GM12878 (cell line): ENCODE results near the gene SERINC5. TPM values are rescaled to one million over a fixed set of nuclear protein-coding genes. Genes with fewer than 3 reads are reported as not detected.

Experiments used
- BCL11A ChIP-seq: IDR thresholded peaks from 2 replicates; pipeline ENCODE4 v1.6.1; 2011; ENCODE audit warnings: low read depth, low read length
- BHLHE40 ChIP-seq, 2 experiments: fragments of 450-650 bp in 1 of 2; IDR thresholded peaks; 2 replicates each; pipeline ENCODE4 v1.6.1; 2011 to 2017; ENCODE audit warnings: low read depth in 2 of 2, borderline replicate concordance in 1 of 2, improper control_type of control experiment in 1 of 2, low read length in 1 of 2, mild to moderate bottlenecking in 1 of 2
- CHD1 ChIP-seq: IDR thresholded peaks from 2 replicates; pipeline ENCODE4 v1.6.1; 2012; ENCODE audit warnings: low read depth, low read length, improper control_type of control experiment
- IKZF2 ChIP-seq, 2 experiments: fragments of 450-650 bp; IDR thresholded peaks; 2 replicates each; pipeline ENCODE4 v1.6.1; 2017; ENCODE audit warnings: mild to moderate bottlenecking in 2 of 2, moderate library complexity in 2 of 2
- KLF5 ChIP-seq: fragments of 450-650 bp; IDR thresholded peaks from 2 replicates; pipeline ENCODE4 v1.6.1; 2014; ENCODE audit warnings: mild to moderate bottlenecking; ENCODE audit not compliant: partially characterized antibody
- MEF2A ChIP-seq: IDR thresholded peaks from 2 replicates; pipeline ENCODE4 v1.6.1; 2011; ENCODE audit warnings: low read depth, mild to moderate bottlenecking, low read length, moderate library complexity; ENCODE audit not compliant: insufficient read depth
- MTA2 ChIP-seq: fragments of 450-650 bp; IDR thresholded peaks from 2 replicates; pipeline ENCODE4 v1.6.1; 2016; ENCODE audit warnings: low read depth, mild to moderate bottlenecking, moderate library complexity
- TARDBP ChIP-seq: IDR thresholded peaks from 2 replicates; pipeline ENCODE4 v1.6.1; 2016; ENCODE audit warnings: borderline replicate concordance
- YBX1 ChIP-seq: fragments of 450-650 bp; IDR thresholded peaks from 2 replicates; pipeline ENCODE4 v1.6.1; 2016; ENCODE audit warnings: antibody characterized with exemption
- ZNF207 ChIP-seq: fragments of 450-650 bp; IDR thresholded peaks from 2 replicates; pipeline ENCODE4 v1.6.1; 2014; ENCODE audit warnings: antibody characterized with exemption, mild to moderate bottlenecking, borderline replicate concordance
- polyA plus RNA-seq, 11 experiments: library from polyadenylated mRNA; depleted of rRNA in 4 of 11; unstranded in 6 of 11; stranded (reverse) in 5 of 11; fragments of >200 nt; fragmentation: Nextera tagmentation in 4 of 11; fragmentation: Illumina TruSeq in 1 of 11; extraction: Ambion mirVana in 4 of 11; extraction: Trizol in 1 of 11; gene quantifications; 1 replicate in 1 of 11; 2 replicates in 10 of 11; pipeline versions ENCODE4 v1.2.1 to v1.2.3, GENCODE V29; 2011 to 2016; ENCODE audit warnings: inconsistent platforms in 2 of 11, missing spikeins in 2 of 11, low read depth in 1 of 11
- total RNA-seq, 4 experiments: library from RNA; depleted of rRNA in 3 of 4; stranded (reverse); fragments of >200 nt in 3 of 4; fragmentation: Illumina TruSeq in 1 of 4; extraction: Trizol in 1 of 4; gene quantifications; 2 replicates each; pipeline versions ENCODE4 v1.2.1 to v1.2.3, GENCODE V29; 2013 to 2021
- TF ChIP-seq, protein P1 (sequence below): IDR thresholded peaks from 2 replicates; pipeline ENCODE4 v1.6.1; 2011; ENCODE audit warnings: mild to moderate bottlenecking, low read depth, low read length, moderate library complexity; ENCODE audit not compliant: insufficient replicate concordance
- TF ChIP-seq, protein P2 (sequence below): fragments of 450-650 bp; IDR thresholded peaks from 2 replicates; pipeline ENCODE4 v1.6.1; 2016; ENCODE audit warnings: mild to moderate bottlenecking

The SERINC5 gene
- total and polyA plus RNA-seq, 10 of the 15 experiments (the other 5 are each of a cell fraction or from before 2014, with no cell fraction given), result 0.66 to 7.0 (median 2.8) TPM

DNA sequence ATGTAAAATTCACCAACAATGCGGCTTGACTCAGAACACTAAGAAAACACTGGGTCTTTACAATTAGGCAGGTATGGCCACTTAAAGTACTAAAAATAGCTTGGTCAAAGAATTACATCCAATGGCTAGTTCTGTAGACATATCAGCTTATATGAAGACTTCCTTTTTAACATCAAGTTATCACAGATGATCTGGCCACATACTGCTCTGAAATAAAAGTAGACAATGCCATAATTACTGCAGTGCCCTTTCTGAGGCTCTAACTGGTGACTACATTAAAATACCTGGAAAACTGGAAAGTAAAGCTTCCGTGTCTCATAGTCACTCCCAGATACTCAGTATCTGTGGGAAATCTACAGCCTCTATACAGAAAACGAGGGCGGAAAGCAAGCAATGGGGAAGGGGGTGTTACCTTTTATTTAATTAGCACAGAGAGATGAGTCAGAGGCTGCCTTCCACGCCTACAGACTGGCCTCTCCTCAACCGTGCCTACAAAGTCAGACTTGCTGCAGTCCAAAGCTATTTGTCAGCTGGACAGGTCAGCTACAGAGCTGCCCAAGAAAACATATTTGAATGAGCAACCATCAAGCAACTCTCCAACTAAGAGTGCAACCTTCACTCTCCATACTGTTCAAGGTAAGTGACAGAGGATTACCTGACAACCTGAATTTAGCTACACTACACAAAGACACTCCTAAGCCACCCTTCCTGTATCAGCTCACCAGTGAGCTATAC is 8.7 kb downstream of the SERINC5 start (continued):
- TF ChIP-seq MEF2A (no peak), MTA2 (peak; percentile 67), ZNF207 (no peak), BCL11A (0 out of 2 replicates have a peak, but pooled peaks have one; percentile 22), BHLHE40 (IDR thresholded peaks at IDR 0.05; ENCODE audit: borderline replicate concordance in 1 of 2, low read depth in 2 of 2, low read length in 1 of 2) (no peak), YBX1 (no peak), IKZF2 (IDR thresholded peaks at IDR 0.05) (peak; percentile 47 to 49; a peak in 2 of 4 replicates), CHD1 (no peak), TARDBP (no peak), KLF5 (no peak)
- TF ChIP-seq, protein P1, sequence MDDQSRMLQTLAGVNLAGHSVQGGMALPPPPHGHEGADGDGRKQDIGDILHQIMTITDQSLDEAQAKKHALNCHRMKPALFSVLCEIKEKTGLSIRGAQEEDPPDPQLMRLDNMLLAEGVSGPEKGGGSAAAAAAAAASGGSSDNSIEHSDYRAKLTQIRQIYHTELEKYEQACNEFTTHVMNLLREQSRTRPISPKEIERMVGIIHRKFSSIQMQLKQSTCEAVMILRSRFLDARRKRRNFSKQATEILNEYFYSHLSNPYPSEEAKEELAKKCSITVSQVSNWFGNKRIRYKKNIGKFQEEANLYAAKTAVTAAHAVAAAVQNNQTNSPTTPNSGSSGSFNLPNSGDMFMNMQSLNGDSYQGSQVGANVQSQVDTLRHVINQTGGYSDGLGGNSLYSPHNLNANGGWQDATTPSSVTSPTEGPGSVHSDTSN, result peak; percentile 29
- TF ChIP-seq, protein P2, sequence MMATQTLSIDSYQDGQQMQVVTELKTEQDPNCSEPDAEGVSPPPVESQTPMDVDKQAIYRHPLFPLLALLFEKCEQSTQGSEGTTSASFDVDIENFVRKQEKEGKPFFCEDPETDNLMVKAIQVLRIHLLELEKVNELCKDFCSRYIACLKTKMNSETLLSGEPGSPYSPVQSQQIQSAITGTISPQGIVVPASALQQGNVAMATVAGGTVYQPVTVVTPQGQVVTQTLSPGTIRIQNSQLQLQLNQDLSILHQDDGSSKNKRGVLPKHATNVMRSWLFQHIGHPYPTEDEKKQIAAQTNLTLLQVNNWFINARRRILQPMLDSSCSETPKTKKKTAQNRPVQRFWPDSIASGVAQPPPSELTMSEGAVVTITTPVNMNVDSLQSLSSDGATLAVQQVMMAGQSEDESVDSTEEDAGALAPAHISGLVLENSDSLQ, result 0 out of 2 replicates have a peak, but pooled peaks have one; percentile 30
